GM18502 (cell line): ENCODE results near the gene RTN4RL1.

ENCODE experiments used
- ATAC-seq: cut with Tn5 transposase; IDR thresholded peaks from one replicate; pipeline ENCODE4 v1.9.1; 2021; ENCODE audit warnings: mild to moderate bottlenecking; ENCODE audit not compliant: unreplicated experiment, poor library complexity

The RTN4RL1 gene

DNA sequence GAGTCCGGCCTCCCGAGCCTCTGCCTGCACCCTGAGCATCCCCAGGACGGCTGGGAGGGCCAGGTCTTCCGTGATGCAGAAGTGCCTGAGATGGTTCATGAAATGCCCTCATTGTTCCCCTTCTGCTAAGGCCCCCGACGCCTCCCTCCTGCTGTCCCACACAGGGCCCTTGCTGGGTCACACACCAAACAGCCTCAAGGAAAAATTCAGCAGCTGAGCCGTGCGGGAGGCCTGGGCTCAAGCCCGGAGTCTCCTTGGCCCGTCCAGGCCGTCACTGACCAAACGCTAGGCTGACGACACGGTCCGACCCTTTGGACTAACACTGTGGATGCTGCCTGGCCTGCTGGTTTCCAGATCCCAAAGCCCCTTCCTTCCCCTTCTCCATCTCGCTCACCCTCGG is 90.2 kb downstream of the RTN4RL1 start:
- ATAC-seq = no peak

DNA sequence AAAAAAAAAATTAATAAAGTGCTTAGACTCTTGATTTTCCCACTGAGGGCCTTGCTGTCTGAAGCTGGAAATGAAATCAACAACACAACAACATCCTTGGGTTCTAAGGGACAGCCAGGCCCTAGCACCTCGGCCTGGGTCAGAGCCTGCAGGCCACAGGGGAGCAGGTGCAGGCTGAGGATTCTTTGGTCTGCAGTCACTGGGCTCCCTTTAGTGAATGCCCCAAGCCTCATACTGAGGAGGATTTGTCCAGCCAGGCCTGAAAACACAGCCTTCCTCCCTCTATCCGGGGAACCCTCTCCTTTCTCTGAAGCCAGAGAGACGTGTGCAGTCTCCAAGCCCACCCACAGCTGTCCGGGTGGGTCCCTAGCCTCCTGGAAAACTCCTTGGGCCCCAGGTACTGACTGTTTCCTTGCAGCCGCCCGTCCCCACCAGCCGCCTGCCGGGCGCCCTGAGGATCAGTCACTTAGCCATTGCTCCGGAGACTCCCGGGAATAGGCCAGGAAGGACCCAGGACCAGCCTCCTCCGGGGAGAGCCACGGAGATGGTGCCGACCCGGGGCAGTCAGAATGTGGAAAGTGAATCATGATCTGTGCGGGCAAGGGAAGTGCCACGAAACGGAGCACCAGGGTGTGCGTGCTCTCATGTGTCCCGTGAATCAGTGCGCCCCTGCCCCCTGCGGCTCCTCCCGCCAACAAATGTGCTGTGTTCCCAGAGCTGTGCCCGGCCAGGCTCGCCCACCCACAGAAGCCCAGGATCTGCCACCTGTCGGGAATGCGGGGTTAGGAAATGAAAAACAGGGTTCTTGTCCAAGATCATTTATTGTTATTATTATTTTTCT is 91.0 kb downstream of the RTN4RL1 start:
- no peak for ATAC-seq

DNA sequence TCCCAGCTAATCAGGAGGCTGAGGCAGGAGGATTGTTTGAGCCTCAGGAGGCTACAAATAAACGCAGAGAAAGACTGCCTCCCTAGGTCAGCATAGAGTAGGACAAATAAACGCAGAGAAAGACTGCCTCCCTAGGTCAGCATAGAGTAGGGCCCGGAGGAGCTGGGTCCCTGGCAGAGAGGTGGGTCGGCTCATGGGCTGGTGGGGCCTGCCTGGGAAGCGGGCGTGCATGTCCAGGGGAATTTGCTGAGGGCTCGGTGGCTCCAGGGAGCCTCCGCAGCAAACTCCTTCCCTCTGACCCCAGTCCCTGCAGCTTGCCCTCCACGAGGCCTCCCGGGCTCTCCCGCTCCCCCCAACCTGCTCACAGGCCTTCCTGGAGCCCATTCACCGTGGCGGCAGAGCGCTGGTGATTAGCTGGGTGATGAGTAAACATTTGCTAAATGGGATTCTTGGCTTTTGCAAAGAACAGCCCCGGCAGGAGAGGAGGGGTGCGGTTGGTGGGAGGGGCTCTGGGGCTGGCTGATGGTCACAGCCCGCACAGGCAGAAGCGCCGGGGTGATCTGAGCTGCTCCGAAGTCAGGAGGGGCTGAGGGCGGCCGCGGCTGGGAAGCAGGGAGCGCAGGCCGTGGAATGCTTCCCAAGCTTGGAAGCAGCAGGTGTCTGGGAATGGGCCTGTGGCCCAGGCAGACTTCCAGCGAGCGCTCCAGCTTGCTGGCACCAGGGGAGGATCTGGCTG is 93.1 kb downstream of the RTN4RL1 start:
- ATAC-seq = no peak

DNA sequence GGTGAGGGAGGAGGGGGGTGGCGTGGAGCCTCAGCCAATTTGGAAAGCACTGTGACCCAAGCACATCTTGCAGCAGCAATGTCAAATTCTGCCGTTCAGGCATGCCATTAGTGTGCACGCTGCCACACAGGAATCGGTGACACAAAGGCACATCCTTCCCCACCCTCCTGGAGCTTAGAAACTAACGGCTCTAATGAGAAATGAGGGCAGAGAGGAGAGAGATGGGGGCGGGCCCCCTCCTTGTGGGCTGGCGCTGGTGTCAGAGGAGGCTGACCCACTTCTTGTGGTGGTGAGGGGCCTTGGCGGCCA is 94.8 kb downstream of the RTN4RL1 start:
- no peak for ATAC-seq

DNA sequence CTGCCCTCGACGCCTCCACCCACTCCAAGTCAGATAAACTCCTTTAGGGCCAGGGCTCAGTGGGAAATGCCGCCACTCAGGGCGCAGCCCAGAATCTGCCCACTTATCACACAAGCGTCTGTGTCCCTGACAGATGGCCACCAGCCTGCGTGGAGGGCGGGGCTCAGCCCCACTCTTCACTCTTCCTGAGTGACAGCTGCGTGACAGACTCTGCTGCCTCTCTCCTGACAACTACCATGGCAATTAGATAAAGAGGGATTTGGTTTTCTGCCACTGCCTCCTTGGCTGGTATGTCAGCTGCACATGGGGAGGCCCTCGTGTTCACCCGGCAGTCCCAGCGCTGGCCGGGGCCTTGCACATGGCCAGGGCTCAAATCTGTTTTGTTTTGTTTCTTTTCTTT is 96.2 kb downstream of the RTN4RL1 start:
- no peak for ATAC-seq

DNA sequence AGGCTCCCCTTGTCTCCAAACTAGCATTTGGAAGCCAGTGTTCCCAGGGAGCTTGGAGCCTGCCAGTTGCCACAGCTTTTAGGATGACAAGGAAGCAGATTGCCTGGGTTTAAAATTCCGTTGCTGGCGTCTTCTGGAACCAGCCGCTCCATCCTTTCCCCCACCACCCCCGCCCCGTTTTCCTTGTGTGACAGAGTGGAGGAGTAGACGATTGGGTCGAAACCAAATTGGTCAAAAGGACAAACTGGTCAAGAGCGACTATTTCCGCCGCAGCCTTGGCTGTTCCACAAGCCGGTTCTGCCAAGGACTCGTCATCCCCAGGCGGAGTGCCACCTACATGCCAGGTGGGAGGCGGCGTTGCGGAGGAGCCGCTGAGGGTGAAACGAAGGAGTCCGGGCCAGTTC is 104.2 kb downstream of the RTN4RL1 start:
- ATAC-seq = no peak

DNA sequence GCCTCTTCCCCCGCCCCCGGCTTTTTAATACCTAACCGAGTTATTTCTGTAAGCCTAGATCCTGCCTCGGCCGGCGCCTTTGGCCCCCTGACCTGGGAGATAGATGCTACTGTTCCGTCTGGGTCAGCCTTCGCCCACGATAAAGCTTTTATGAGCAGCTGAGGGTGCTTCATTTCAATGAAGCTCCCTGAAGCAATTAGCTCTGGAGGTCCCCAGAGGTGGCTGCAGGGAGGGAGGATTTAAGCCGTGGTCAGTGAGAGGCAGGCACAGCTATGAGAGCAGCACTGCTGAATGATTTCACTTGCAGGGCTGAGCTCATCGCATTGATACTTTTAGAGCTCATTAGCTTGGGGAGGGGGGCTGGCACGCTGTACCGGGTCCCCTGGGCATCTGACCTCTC is 105.9 kb downstream of the RTN4RL1 start:
- no peak for ATAC-seq

DNA sequence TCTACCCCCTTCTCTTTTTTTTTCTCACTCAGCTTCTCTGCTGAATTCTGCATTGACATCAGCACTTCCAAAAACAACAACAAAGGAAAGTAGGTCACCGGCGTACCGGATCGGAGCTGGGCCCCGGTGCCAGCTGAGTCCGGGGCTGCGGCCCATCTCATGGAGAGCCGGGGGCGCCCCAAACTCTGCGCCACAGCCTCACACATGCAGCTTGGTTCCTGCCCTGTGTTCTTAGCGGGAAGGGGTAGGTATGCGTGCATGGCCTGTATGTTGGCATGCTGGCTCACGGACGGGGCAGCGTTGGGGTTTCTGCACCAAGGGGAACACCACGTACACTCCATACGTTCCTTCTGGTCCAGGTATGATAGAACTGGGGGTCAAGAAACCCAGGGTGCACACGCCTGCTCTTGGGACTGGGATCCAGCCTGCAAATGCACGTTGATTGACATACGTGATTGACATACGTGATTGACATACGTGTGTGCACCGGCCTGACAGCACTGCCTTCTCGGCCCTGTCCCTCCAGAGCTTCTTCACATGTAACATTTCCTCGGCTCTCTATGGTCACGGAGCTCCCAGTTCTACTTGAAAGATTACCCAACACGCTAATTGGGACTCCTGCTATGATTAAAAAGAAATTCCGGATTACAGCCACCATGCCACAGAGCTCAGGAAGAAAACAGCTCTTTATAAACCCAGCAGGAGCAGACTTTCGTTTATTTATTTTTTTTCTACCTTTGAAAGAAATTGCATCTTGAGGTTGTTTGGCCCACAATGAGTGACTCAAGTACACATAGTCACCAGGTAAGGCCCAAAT is 106.6 kb downstream of the RTN4RL1 start:
- no peak for ATAC-seq

DNA sequence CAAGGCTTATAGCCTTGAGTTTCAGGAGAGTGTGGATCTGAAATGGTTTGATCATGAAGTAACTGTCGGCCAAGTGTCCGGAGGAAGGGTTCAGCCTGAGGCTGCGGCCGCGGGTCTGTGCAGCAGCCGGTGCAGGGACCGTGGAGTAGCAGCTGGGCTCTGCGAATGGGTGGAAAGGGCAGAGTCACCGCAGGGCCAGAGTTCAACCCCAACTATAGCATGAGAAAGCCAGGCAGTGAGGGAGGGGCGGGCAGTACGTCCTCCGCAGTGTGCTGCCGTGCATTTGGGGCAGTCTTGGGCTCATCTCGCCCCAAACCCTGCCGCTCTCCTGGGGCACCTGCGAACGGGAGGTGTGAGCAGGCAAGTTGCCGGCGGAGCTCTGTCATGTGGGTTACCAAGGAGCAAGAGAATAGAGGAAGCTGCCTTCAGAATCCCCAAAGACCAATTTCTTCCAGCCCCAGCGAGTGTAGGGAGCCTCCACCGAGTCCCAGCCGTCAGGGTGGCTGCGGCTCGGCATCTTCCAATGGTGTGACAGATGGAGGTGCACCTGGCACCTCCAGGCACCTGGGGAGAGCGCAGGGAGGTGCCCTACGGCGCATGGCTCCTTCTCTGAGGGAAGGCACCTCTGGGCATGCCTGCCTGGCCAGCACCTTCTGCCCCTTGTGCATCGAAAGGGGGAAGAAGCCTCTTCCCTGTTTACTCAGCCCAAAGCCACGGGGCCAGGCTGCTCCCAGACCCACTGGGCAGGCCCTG is 108.0 kb downstream of the RTN4RL1 start:
- no peak for ATAC-seq

DNA sequence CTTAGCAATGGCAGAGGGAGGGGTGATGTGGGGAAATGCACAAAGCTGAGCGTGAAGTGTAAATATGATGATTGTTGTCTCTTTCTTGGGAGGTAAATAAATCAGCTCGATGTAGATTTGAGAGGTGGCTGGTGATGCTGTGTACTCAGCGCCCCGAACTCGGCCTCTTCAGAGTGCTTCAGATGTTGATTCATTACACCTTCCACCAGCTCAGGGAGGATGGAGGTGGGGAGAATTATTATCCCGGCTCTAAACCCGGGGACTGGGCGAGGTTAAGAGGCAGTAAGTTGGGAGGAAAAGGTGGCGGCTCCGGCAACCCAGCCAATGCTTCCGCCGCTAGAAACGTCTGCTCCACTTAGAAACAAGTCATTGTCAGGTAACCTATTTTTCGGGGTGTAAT is 108.8 kb downstream of the RTN4RL1 start:
- ATAC-seq = no peak

DNA sequence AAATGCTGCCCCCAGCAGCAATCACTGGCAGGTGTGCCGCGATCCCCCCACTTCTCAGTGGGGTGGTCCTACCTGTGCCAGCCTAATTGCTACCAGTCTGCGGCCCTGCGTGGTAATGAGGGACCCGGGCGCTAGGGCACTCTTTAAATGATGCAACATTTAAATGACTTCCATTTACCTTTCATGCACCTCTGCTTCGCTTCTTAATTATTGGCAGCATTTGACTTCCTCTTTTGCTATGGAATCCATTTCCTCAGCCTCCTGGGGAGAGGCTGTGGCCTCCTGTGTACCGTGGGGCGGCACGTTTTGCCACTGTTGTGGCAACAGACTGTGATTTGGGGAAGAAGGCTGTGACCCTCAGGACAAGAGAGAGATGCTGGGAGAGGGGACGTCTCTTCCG is 109.2 kb downstream of the RTN4RL1 start:
- ATAC-seq = no peak

DNA sequence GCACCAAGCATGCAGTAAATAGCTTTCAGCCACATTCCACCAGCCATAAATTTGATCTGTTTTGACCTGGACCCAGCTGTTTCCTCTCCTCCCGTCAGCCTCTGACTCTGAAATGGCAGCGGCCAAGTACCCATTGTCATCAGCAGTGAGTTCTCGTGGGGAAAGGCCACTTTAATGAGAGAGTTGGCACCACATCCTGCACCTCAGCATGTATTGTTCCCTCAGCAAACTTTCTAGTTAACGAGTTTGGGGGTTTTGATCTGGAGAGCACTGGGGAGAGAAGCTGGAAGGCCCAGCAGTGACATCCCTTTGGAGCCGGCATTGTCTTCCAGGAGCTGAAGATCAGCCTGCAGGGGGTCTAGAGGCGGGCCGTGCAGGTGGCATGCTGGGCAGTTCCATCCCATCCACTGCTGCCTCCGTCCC is 110.5 kb downstream of the RTN4RL1 start:
- ATAC-seq = no peak

DNA sequence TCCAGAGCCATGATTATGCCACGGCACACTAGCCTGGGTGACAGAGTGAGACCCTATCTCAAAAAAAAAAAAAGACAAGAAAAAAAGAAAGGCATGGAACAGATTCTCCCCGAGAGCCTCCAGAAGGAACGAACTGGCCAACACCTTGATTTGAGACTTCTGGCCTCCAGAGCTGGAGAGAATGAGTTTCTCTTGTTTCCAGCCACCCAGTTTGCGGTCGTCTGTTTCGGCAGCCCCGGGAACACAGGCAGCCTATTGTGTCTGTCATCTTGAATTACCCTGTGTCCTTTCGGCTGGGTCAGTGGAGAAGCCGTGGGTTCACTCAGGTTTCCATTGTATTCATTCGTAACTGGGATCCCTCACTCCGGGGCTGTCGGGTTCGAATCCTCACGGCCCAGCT is 111.4 kb downstream of the RTN4RL1 start:
- ATAC-seq = no peak

DNA sequence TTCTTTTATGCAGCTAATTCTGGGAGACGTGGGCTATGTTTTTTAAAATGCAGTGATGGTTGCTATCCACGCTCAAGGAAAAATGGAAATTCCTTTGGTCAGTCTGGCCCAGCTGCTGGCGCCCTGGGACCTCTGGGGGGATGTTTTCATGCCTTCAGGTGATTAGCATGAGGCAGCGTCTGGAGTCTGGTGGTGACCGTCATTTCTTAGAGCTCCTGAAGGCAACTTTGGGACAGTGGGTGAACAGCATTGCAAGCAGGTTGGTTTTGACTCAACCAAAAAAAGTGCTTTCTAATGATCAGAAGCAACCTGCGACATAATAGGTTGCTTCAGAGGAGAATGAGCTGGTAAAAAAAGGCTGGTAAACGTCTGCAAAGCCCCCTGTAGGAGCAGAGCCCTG is 113.0 kb downstream of the RTN4RL1 start:
- ATAC-seq = no peak

DNA sequence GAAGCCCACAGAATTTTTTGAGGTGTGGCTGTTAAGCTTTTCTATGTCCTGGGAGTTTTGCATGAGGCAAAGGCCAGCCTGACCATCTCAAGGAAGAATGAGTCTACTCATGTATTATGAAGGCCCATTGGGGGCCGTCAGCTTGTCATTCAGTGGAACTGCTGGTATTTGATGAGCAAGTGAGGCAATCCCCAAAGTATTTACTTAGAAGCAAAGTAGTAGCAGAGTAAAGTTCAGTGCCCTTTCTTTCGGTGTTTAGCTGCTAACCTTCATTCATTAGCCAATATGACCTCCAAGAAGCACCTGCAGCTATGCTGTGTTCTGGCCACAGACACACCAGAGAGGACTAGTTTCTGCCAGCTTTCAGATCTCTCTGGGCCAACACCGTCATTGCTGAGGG is 115.1 kb downstream of the RTN4RL1 start:
- no peak for ATAC-seq

DNA sequence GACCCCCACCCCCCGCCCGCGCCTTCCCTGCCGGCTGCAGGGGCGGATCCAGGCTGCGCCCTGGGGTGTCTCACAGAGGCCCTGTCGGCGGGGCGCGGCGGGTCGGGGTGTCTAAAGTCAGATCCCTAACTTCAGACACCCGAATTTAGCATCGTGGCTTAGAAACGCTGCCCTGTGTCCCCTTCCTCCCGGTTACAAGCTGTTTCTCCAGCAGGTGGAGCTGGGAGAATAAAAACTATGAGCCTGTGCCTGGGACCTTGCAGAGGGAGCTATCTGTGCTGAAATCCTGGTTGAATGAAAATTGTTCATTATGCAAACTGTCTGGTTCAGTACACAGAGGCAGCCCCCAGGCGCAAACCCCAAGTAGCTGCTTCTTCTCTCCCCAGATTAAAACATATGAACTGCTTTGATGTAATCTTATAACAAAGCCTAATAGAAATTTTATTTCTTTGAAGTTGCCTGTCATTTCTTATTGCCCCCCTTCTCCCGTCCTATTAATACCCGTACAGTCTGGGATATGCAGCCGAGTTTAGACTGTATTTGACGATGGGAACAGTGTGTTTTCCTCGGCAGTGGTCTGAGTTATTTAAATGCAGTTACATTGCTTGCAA is 116.3 kb downstream of the RTN4RL1 start:
- no peak for ATAC-seq

DNA sequence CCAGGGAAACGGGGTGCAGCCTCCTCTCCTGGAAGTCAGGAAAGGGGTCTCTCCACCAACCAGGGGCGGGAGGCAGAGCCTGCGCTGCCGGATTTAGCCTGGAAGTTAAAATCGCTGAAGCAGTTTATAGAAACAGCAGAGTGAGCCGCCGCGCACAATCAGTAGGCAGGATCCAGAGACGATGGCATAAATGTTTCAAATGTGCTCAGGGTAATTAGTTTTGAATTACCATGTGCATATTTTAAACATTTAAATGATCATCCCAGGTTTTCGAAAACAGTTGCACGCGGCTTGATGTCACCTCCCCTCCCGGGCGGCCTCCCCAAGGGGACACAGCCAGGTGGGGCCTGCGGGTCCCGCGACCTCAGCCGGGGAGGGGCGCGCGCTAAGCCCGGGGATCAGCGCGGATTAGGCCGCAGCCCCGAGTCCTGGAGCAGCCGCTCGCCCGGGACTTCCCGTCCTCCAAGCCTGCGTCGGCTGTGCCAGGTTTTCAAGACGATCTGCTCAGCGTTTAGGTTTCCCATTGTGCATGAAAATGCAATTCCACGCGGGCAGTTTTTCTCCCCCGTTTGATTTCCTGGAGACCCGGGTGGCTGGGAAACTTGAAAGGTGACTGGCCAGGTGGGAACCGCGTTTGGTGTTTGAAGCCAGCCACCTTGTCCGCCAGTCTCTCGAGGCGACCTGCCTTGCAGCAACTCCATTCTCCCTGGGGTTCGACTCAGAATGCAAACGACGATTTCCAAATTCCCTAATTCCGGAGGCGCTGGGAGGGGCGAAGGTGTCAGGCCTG is 117.0 kb downstream of the RTN4RL1 start:
- no peak for ATAC-seq

DNA sequence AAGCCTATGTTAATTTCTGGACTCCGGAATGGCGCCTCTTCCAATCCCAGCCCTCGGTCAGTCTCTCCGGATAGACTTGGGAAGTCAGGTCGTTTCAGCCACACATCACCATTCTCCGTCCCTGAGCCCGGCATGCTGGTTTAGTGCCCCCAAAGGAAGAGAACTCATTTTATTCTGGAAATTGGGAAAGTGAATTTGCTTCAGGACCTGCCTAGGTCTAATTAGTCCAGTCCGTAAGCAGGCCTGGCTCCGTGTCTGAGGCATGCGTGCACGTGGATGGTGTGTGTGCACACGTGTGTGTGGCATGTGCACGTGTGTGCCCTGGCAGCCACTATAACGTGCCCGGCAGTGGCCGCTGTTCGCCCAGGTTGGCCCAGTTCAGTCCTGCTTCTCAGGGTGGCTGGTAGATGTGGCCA is 117.9 kb downstream of the RTN4RL1 start:
- no peak for ATAC-seq

DNA sequence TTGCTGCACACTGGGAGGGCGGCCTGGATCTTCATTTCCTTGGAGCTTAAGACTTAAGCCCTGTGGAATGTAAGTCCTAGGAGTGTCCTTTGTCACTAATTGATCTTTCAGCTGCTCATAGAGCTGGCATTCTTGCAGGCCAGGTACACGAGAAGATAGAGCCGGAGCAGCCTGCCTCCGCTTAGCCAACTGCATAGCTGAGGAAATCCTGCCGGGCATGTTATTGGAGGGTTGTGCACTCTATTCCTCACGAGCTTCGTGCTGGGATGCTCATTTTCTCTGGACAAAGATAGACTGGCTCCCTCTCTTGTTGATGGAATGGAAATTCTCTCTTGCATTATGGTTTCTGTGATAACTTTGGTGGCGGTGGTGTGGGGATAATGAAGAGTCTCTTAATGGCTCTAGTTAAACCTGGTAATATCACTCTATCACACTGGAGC is 118.5 kb downstream of the RTN4RL1 start:
- ATAC-seq = no peak
